ENCODE measurements around the gene PTGFRN. TPM values are rescaled to one million over a fixed set of nuclear protein-coding genes. Genes with fewer than 3 reads are reported as not detected.

PTGFRN gene
- 58.3 and 83.4 TPM in 2 replicates for total RNA-seq

DNA sequence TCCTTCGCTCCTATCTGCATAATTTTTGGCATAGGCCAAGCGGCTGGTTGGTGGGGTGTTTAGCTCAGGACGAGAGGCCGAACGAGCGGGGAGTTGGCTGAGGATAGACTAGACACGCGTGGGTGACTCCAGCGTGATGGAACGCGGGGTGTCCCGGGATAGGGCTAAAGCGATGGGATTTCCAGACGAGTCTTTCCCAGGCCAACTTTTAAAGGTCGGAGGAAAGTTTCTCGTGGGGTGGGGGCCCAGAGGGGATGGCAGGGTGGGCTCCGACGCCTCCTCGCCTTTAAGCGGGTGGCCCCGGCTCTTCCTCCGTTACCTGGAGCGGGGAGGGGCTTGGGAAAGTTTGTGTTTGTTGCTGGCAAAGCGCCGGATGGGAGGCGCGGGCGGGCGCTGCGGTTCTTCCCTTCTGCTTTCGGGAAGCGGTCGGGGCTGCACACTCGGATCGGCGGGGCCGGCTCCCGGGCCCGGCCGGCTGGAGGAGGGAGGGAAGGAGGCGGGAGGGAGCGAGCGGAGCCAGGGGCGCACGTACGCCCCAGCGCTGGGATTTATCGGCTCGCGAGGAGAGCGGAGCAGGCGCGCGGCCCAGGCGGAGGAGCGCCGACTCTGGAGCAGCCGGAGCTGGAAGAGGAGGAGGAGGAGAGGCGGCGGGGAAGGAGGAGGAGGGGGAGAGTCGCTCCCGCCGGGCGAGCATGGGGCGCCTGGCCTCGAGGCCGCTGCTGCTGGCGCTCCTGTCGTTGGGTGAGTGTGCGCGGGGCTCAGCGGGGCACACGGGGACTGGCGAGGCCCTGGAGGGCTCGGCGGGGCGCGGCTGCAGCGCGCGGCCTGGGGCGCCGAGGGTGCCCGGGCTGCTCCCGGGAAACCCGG, at the start of gene PTGFRN:
TSS of gene PTGFRN (plus strand) at position 405 of the 867 bp plus-strand sequence. CDS start at position 693, 288 bp downstream.

DNA sequence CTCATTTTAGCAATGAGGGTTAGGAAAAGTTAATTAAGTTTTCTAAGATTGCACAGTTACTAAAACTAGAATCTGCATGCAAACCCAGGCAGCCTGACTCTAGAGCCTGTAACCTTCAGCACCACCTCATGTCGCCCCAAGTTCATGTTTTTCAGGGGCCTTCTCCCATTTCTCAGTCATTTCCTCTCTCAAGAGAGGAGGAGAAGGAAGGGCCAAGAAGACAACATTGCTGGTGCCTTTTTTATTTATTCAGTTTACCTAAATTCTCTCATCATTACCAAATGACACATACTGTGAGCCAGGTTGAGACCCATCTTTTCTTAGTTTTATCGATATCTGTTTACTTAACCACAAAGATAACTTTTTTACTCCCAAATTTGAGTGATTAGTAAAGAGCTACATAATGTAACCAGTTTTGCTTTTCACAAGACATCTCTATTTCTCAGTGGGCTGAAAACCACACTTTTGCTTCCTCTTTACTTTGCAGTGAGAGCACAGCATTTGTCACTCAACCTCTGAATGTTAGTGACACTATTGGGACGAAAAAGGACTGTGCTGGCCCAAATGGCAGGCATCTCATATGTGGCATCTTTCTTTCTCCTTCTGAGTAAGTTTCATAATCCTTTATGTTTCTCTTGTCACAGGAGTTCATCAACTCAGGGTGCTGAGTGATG, 91.7 kb downstream of the PTGFRN start, which contains the start of gene CD101:
TSS of gene CD101 (plus strand) at position 507 of the 674 bp plus-strand sequence. CDS start at position 565, 58 bp downstream.

Other genes starting within 250 kb of the PTGFRN start
- 3.7 and 13.4 TPM in 2 replicates for gene IGSF3, start 242.2 kb upstream of the PTGFRN start, total RNA-seq
- gene CD2, start 155.5 kb upstream of the PTGFRN start, total RNA-seq = not detected in 2 replicates
- 0.09 and 0.12 TPM in 2 replicates for gene CD101, start 91.8 kb downstream of the PTGFRN start, total RNA-seq
- gene TTF2, start 150.4 kb downstream of the PTGFRN start, total RNA-seq = 5.4 and 7.1 TPM in 2 replicates
- 2.1 and 3.0 TPM in 2 replicates for gene TRIM45, start 211.8 kb downstream of the PTGFRN start, total RNA-seq

Measured in pericardium fibroblast (primary cell).